ENCODE measurements around the gene CTNNA2.

Gene CTNNA2

GRCh38 chr2:80323610-80324009 lies 810.8 kb downstream of the CTNNA2 start:
- no peak for DNase-seq (ENCODE audit: low read depth in 2 of 2)
- TF ChIP-seq CTCF (IDR thresholded peaks at IDR 0.05; ENCODE audit: low read depth, low read length): no peak

GRCh38 chr2:80324525-80324924 lies 811.7 kb downstream of the CTNNA2 start:
- H3K4me3 ChIP-seq (replicated peaks in 1 of 2; ENCODE audit: low read depth in 2 of 2, low read length in 2 of 2): no peak overlapping the region
- TF ChIP-seq CTCF (IDR thresholded peaks at IDR 0.05; ENCODE audit: low read depth, low read length): no peak
- no peak for DNase-seq (ENCODE audit: low read depth in 2 of 2)

More at GRCh38 chr2:80323610-80324009, 810.8 kb downstream of the CTNNA2 start:
- no peak overlapping the region for H3K4me3 ChIP-seq (replicated peaks in 1 of 2; ENCODE audit: low read depth in 2 of 2, low read length in 2 of 2)

- no peak overlapping the region for H3K4me3 ChIP-seq (replicated peaks in 1 of 2; ENCODE audit: low read depth in 2 of 2, low read length in 2 of 2)
- peak; percentile 37 for TF ChIP-seq CTCF (IDR thresholded peaks at IDR 0.05; ENCODE audit: low read depth, low read length)
- DNase-seq (ENCODE audit: low read depth in 2 of 2): peak; percentile 49 to 54
Measured at GRCh38 chr2:80326214-80326613, 813.4 kb downstream of the CTNNA2 start.

- H3K4me3 ChIP-seq (replicated peaks in 1 of 2; ENCODE audit: low read depth in 2 of 2, low read length in 2 of 2): no peak overlapping the region
- TF ChIP-seq CTCF (IDR thresholded peaks at IDR 0.05; ENCODE audit: low read depth, low read length): no peak
- DNase-seq (ENCODE audit: low read depth in 2 of 2): no peak
Measured at GRCh38 chr2:80326861-80327260, 814.0 kb downstream of the CTNNA2 start.

- no peak for TF ChIP-seq CTCF (IDR thresholded peaks at IDR 0.05; ENCODE audit: low read depth, low read length)
- H3K4me3 ChIP-seq (replicated peaks in 1 of 2; ENCODE audit: low read depth in 2 of 2, low read length in 2 of 2): no peak overlapping the region
- DNase-seq (ENCODE audit: low read depth in 2 of 2): no peak
Measured at GRCh38 chr2:80328159-80328571, 815.3 kb downstream of the CTNNA2 start.

- TF ChIP-seq CTCF (IDR thresholded peaks at IDR 0.05; ENCODE audit: low read depth, low read length): no peak
Measured at GRCh38 chr2:80329491-80329890, 816.6 kb downstream of the CTNNA2 start.

More at GRCh38 chr2:80329491-80329890, 816.6 kb downstream of the CTNNA2 start:
- no peak overlapping the region for H3K4me3 ChIP-seq (replicated peaks in 1 of 2; ENCODE audit: low read depth in 2 of 2, low read length in 2 of 2)
- DNase-seq (ENCODE audit: low read depth in 2 of 2): no peak

Measured in cardiac fibroblast (primary cell).